ENCODE measurements around the gene CHST7.

Gene CHST7

DNA sequence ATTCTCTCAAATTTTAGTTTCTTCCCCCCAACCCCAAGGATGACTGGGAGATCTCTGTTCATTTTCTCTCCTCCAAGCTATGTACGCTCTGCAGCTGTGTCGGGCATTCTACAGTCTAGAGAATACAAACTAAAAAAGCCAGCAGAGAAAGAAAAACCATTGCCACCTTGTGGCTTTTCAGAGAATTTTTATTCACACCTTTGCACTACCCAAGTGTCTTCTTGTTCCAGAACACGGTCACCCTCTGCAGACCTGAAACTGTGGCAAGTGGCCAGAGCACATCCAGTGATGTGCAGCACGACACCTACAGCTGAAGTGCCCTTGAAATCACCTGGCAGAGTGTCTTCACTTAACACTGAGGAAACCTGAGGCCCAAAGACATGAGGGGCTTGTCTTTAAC is 68.6 kb downstream of the CHST7 start:
- Mint-ChIP-seq H3K4me3 (no peak overlapping the region), H3K27ac (no peak overlapping the region), H3K36me3 (no peaks in the 10 kb centered on the region), H3K4me1 (peaks cover 7% of the 10 kb centered on the region), H3K9me3 (no peaks in the 10 kb centered on the region)
- peak; percentile 78 for ATAC-seq
- no peak for DNase-seq (ENCODE audit: low spot score in 2 of 2)

DNA sequence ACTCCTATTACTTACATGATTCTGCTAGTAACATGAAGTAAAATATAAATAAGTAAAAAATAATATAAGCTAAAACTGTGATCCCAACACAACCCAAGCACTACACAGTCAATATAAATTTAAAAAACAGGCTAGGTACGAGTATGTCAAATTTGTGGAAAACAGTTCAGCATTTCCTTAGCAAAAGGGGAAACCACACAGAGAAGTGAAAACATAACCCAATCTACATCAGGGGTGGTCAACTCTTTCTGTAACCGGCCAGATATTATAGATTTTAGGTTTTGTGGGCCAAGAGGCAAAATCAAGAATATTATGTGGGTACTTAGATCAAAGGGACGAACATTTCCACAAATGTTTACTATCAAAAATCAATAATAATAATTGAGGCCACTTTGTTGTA is 70.1 kb downstream of the CHST7 start:
- no peaks in the 10 kb centered on the region for H3K9me3 Mint-ChIP-seq
- ATAC-seq: no peak
- peaks cover 7% of the 10 kb centered on the region for H3K4me1 Mint-ChIP-seq

DNA sequence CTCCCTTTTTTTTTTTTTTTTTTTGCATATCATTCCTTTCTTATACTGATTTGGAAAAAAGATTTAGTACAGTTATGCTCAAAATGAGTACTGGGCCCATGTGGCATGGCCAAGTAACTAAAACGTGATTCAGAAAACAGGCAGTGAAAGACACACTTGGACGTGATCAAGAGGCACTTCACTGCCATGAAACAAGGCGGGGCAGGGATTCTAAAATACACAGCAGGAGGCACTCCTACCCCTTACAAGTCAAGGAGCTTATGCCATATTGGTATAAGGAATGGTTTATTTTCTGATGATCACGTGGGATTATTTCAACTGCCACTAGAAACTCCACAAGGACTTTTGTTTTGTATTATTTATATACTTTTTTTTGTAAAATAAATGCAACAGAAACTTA is 72.0 kb downstream of the CHST7 start:
- Mint-ChIP-seq H3K36me3 (no peaks in the 10 kb centered on the region), H3K27ac (no peak overlapping the region), H3K4me3 (no peak overlapping the region), H3K9me3 (no peaks in the 10 kb centered on the region), H3K4me1 (peaks cover 7% of the 10 kb centered on the region)
- no peak for DNase-seq (ENCODE audit: low spot score in 2 of 2)
- no peak for ATAC-seq

More for the DNA sequence above, 70.1 kb downstream of the CHST7 start:
- Mint-ChIP-seq H3K27ac (no peak overlapping the region), H3K36me3 (no peaks in the 10 kb centered on the region), H3K4me3 (no peak overlapping the region)
- DNase-seq (ENCODE audit: low spot score in 2 of 2): no peak

DNA sequence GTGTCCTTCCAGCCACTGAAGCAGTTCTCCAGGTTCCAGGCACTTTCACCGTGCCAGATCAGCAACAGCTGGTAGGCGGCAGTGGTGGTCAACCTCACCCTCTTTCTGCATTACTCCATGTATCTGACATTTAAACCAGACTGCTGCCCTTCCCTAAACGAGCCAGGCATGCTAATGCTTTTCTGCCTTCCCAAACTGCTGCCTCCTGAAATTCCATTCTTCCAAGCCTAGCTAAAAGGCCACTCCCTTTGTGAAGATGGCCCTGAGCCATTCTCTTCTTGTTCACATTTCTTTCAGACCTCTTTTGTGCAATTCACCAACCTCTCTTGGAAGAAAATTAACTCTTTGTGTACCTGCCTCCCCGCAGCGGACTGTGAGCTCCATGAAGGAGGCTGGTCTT is 73.7 kb downstream of the CHST7 start:
- ATAC-seq: no peak
- Mint-ChIP-seq H3K36me3 (peaks cover 6% of the 10 kb centered on the region), H3K4me1 (peaks cover 2% of the 10 kb centered on the region), H3K27ac (no peak overlapping the region), H3K9me3 (no peaks in the 10 kb centered on the region), H3K4me3 (no peak overlapping the region)
- no peak for DNase-seq (ENCODE audit: low spot score in 2 of 2)

Data from stimulated activated effector memory CD8-positive, alpha-beta T cell treated with anti-CD3 and anti-CD28 coated beads, Interleukin-12 subunit alpha, Interleukin-12 subunit beta, amount 100 ng/mL, for 72 hours (primary cell).